ENCODE measurements around the gene NCAM1. TPM values are rescaled to one million over a fixed set of nuclear protein-coding genes. Genes with fewer than 3 reads are reported as not detected.

NCAM1 gene
- total and polyA plus RNA-seq, 9 of the 15 experiments (the other 6 are each of a cell fraction or from before 2014, with no cell fraction given), result 0.09 to 0.23 TPM; not detected in 7

- TF ChIP-seq ZNF318 (IDR thresholded peaks at IDR 0.05; ENCODE audit: borderline replicate concordance in 1 of 2, low read depth in 1 of 2) (no peak), NCOA2 (IDR thresholded peaks at IDR 0.05; ENCODE audit: partially characterized antibody in 2 of 2) (no peak), LEF1 (IDR thresholded peaks at IDR 0.05) (no peak), ZNF280A (IDR thresholded peaks at IDR 0.05; ENCODE audit: low read depth, partially characterized antibody) (no peak), TRIM24 (IDR thresholded peaks at IDR 0.05) (no peak), PKNOX1 (IDR thresholded peaks at IDR 0.05) (no peak), NKRF (IDR thresholded peaks at IDR 0.05; ENCODE audit: borderline replicate concordance) (no peak), EZH2 (IDR thresholded peaks at IDR 0.05; ENCODE audit: borderline replicate concordance, low read depth, low read length) (no peak), IFI16 (CRISPR knock-in tag; IDR thresholded peaks at IDR 0.05) (no peak), ZNF124 (CRISPR knock-in tag; IDR thresholded peaks at IDR 0.05) (no peak), HIVEP1 (CRISPR knock-in tag; IDR thresholded peaks at IDR 0.05) (no peak), MLLT1 (IDR thresholded peaks at IDR 0.05) (no peak)
These were observed 11.2 kb upstream of the NCAM1 start (continued) for GRCh38 chr11:112949781-112950575.

Measured in K562 (cell line).